GM12892 (cell line): Measurements from ENCODE around the gene ICAM4.
"Not testable (repeated sequence)": the region's sequence is repeated elsewhere in the genome, so short reads cannot be mapped to it uniquely, and the experiment has no call there.

Experiments used
- DNase-seq: peaks from one replicate; pipeline ENCODE4 v3.0.0; 2011; ENCODE audit not compliant: insufficient read length
- FAIRE-seq: peaks from 2 replicates; lab custom pipeline; 2011; peaks lifted over from hg19 to GRCh38; lab: Jason Lieb, UNC
- POLR2A ChIP-seq: IDR thresholded peaks from 2 replicates; pipeline ENCODE4 v1.6.1; 2011; ENCODE audit warnings: low read depth, low read length, control low read depth
- POLR2AphosphoS5 ChIP-seq: IDR thresholded peaks from 2 replicates; pipeline ENCODE4 v1.6.1; 2011; ENCODE audit warnings: low read depth, low read length, control low read depth
- TAF1 ChIP-seq: IDR thresholded peaks from 2 replicates; pipeline ENCODE4 v1.6.1; 2011; ENCODE audit warnings: low read depth, mild to moderate bottlenecking, control low read depth, low read length, borderline replicate concordance

ICAM4 gene

GRCh38 chr19:10332158-10332964 is 45.6 kb downstream of the ICAM4 start:
- TF ChIP-seq TAF1, result no peak
- no peak for TF ChIP-seq POLR2AphosphoS5
- no peak for TF ChIP-seq POLR2A
- FAIRE-seq, result peak; percentile 21

GRCh38 chr19:10332965-10333757 is 46.4 kb downstream of the ICAM4 start, which contains the start of gene RAVER1:
Gene RAVER1 (minus strand): TSS chr19:10333529. CDS start chr19:10333507, 22 bp downstream.
- TF ChIP-seq POLR2AphosphoS5 (peak; percentile 88), TAF1 (peak; percentile 92), POLR2A (peak; percentile 93)
- FAIRE-seq, result peak; percentile 99
- peak; percentile 99 for DNase-seq

More at GRCh38 chr19:10332158-10332964, 45.6 kb downstream of the ICAM4 start:
- DNase-seq, result peak; percentile 7

- FAIRE-seq (no peak), DNase-seq (no peak)
- TF ChIP-seq POLR2A (no peak), POLR2AphosphoS5 (no peak), TAF1 (no peak)
Observed at GRCh38 chr19:10333758-10334587, 47.2 kb downstream of the ICAM4 start.

- FAIRE-seq (no peak), DNase-seq (peak; percentile 8)
- no peak for TF ChIP-seq TAF1
- TF ChIP-seq POLR2A, result no peak
- TF ChIP-seq POLR2AphosphoS5, result no peak
Observed at GRCh38 chr19:10334588-10335351, 48.0 kb downstream of the ICAM4 start.

GRCh38 chr19:10335352-10335985 is 48.7 kb downstream of the ICAM4 start:
- no peak for DNase-seq
- no peak for FAIRE-seq
- TF ChIP-seq TAF1, result no peak
- TF ChIP-seq POLR2A, result no peak
- no peak for TF ChIP-seq POLR2AphosphoS5

- not testable (repeated sequence) for DNase-seq, FAIRE-seq
Observed at GRCh38 chr19:10336725-10337124, 50.0 kb downstream of the ICAM4 start.
